HCT116 (cell line): ENCODE data around the gene ISYNA1. TPM values are rescaled to one million over a fixed set of nuclear protein-coding genes. Genes with fewer than 3 reads are reported as not detected.

Source experiments
- ATAC-seq: fragments of 200-7000 bp; cut with Tn5 transposase; 2 replicates; pipeline ENCODE4 v1.9.1; 2020; ENCODE audit warnings: mild to moderate bottlenecking, moderate library complexity
- BruUV-seq: library from RNA; stranded (reverse); fragments of 400-500 nt; replicated peaks from 2 replicates; lab custom pipeline; 2021; lab: Mats Ljungman, UMichigan
- CTCF ChIA-PET: fragments of 300-600 bp; sonication (Branson Sonifier 250); formaldehyde crosslinking; loops from one replicate; lab custom pipeline; 2021; ENCODE audit warnings: antibody characterized with exemption; lab: Charles Lee
- POLR2A ChIA-PET: fragments of 300-600, 350-600 bp; sonication (Branson Sonifier 250); formaldehyde crosslinking; loops from one replicate; lab custom pipeline; 2021; ENCODE audit warnings: antibody characterized with exemption; lab: Charles Lee
- RAD21 ChIA-PET, 2 experiments: fragments of 300-600 bp; sonication (Branson Sonifier 250); formaldehyde crosslinking; loops; one replicate each; lab custom pipeline; 2023; ENCODE audit warnings: low total read pairs in 2 of 2; ENCODE audit not compliant: uncharacterized antibody in 2 of 2, unreplicated experiment in 2 of 2, low non-redundant PET in 1 of 2; lab: Charles Lee
- DNase-seq: peaks from one replicate; pipeline ENCODE4 v3.0.0-alpha.2; 2010; ENCODE audit warnings: low read depth, low spot score
- H2AFZ ChIP-seq: fragments of 200-600 bp; shearing (Covaris generic), sonication (generic); 2 replicates; pipeline ENCODE4 v1.6.1; 2017; ENCODE audit warnings: low read depth, mixed run types, mixed read lengths, antibody characterized with exemption, low read length; ENCODE audit not compliant: poor library complexity, severe bottlenecking
- H3K27ac ChIP-seq: 2 replicates; pipeline ENCODE4 v1.5.1; 2012; ENCODE audit warnings: low read depth, low read length
- H3K27me3 ChIP-seq: fragments of 200-600 bp; sonication (generic); 2 replicates; pipeline ENCODE4 v1.6.1; 2016; ENCODE audit warnings: mixed run types, low read length, mixed read lengths; ENCODE audit not compliant: insufficient read depth
- H3K36me3 ChIP-seq, 2 experiments: fragments of 200-500 bp in 1 of 2; fragments of 200-600 bp in 1 of 2; sonication (Bioruptor generic) in 1 of 2; sonication (generic) in 1 of 2; 2 replicates each; pipeline versions ENCODE4 v1.5.1 to v1.6.1; 2014 to 2016; ENCODE audit warnings: low read length in 2 of 2, inconsistent platforms in 1 of 2, mixed read lengths in 1 of 2, mixed run types in 1 of 2; ENCODE audit not compliant: insufficient read depth in 2 of 2, control insufficient read depth in 1 of 2
- H3K4me1 ChIP-seq, 2 experiments: fragments of 200-600 bp in 1 of 2; sonication (generic) in 1 of 2; 2 replicates each; pipeline versions ENCODE4 v1.5.1 to v1.6.1; 2012 to 2017; ENCODE audit warnings: low read length in 2 of 2, inconsistent platforms in 1 of 2, mild to moderate bottlenecking in 1 of 2, mixed read lengths in 1 of 2, mixed run types in 1 of 2, moderate library complexity in 1 of 2; ENCODE audit not compliant: insufficient read depth in 2 of 2, control insufficient read depth in 1 of 2
- H3K4me2 ChIP-seq: fragments of 200-600 bp; sonication (generic); 2 replicates; pipeline ENCODE4 v1.6.1; 2017; ENCODE audit warnings: mixed run types, low read length, mixed read lengths
- H3K4me3 ChIP-seq, 2 experiments: fragments of 200-600 bp in 1 of 2; sonication (generic) in 1 of 2; replicated peaks in 1 of 2; 2 replicates each; pipeline ENCODE4 v1.5.1; 2011 to 2016; ENCODE audit warnings: low read length in 2 of 2, control low read depth in 1 of 2, low read depth in 1 of 2, mild to moderate bottlenecking in 1 of 2, mixed read lengths in 1 of 2, mixed run types in 1 of 2
- H3K79me2 ChIP-seq: fragments of 200-600 bp; sonication (generic); 2 replicates; pipeline ENCODE4 v1.6.1; 2017; ENCODE audit warnings: mild to moderate bottlenecking, mixed run types, low read length, moderate library complexity, mixed read lengths; ENCODE audit not compliant: insufficient read depth
- H3K9ac ChIP-seq: fragments of 200-600 bp; sonication (generic); 2 replicates; pipeline ENCODE4 v1.6.1; 2016; ENCODE audit warnings: low read length, mixed read lengths
- H3K9me2 ChIP-seq: fragments of 200-600 bp; sonication (generic), shearing (Covaris generic); 2 replicates; pipeline ENCODE4 v1.6.1; 2017; ENCODE audit warnings: mixed run types, mild to moderate bottlenecking, moderate library complexity; ENCODE audit not compliant: insufficient read depth
- H3K9me3 ChIP-seq, 2 experiments: fragments of 200-500 bp in 1 of 2; fragments of 200-600 bp in 1 of 2; sonication (Bioruptor generic) in 1 of 2; sonication (generic) in 1 of 2; 2 replicates each; pipeline ENCODE4 v1.6.1; 2014 to 2017; ENCODE audit warnings: low read length in 2 of 2, mixed read lengths in 2 of 2, inconsistent platforms in 1 of 2, low read depth in 1 of 2, mild to moderate bottlenecking in 1 of 2, mixed run types in 1 of 2, moderate library complexity in 1 of 2; ENCODE audit not compliant: control insufficient read depth in 1 of 2, insufficient read depth in 1 of 2
- H4K20me1 ChIP-seq: fragments of 200-600 bp; sonication (generic), shearing (Covaris generic); 2 replicates; pipeline ENCODE4 v1.6.1; 2017; ENCODE audit warnings: mixed run types, mild to moderate bottlenecking, moderate library complexity; ENCODE audit not compliant: insufficient read depth
- CTCF ChIP-seq, 3 experiments: fragments of 200-600 bp in 1 of 3; sonication (generic) in 1 of 3; IDR thresholded peaks in 2 of 3; conservative IDR thresholded peaks in 1 of 3; 2 replicates each; pipeline ENCODE4 v1.5.1; 2012 to 2017; ENCODE audit warnings: low read depth in 2 of 3, low read length in 2 of 3, antibody characterized with exemption in 1 of 3, borderline replicate concordance in 1 of 3, control low read depth in 1 of 3, mild to moderate bottlenecking in 1 of 3, mixed read lengths in 1 of 3, mixed run types in 1 of 3, moderate library complexity in 1 of 3; ENCODE audit not compliant: insufficient read depth in 1 of 3
- ELF1 ChIP-seq: IDR thresholded peaks from 2 replicates; pipeline ENCODE4 v1.6.1; 2012; ENCODE audit warnings: low read depth, borderline replicate concordance
- EZH2 ChIP-seq: fragments of 200-600 bp; sonication (generic); IDR thresholded peaks from 2 replicates; pipeline ENCODE4 v1.6.1; 2017; ENCODE audit warnings: antibody characterized with exemption, mixed run types
- JUND ChIP-seq: IDR thresholded peaks from 2 replicates; pipeline ENCODE4 v1.6.1; 2012
- POLR2A ChIP-seq: IDR thresholded peaks from 2 replicates; pipeline ENCODE4 v1.7.0; 2011; ENCODE audit warnings: borderline replicate concordance; ENCODE audit not compliant: insufficient read depth, insufficient read length; ENCODE audit errors: extremely low read depth
- SRF ChIP-seq: IDR thresholded peaks from 2 replicates; pipeline ENCODE4 v1.6.1; 2012; ENCODE audit warnings: low read depth
- TCF7L2 ChIP-seq: IDR thresholded peaks from 2 replicates; pipeline ENCODE4 v1.7.0; 2011; ENCODE audit warnings: borderline replicate concordance, inconsistent platforms; ENCODE audit not compliant: insufficient read depth, insufficient read length; ENCODE audit errors: extremely low read depth
- ZFX ChIP-seq: fragments of 450-650 bp; IDR thresholded peaks from 2 replicates; pipeline ENCODE4 v1.6.1; 2017
- intact Hi-C: fragments of 100-400 bp; cut with micrococcal nuclease; formaldehyde crosslinking; loops from 2 replicates; pipeline ENCODE4 v1.10.0; 2022
- total RNA-seq: library from RNA; stranded (reverse); gene quantifications from one replicate; pipeline ENCODE4 v1.2.1, GENCODE V29; 2021; ENCODE audit not compliant: unreplicated experiment
- TF ChIP-seq, protein P1 (sequence below): IDR thresholded peaks from 2 replicates; pipeline ENCODE4 v1.6.1; 2012

The ISYNA1 gene
- total RNA-seq, 1 experiment from 2014 or later = 365 TPM

- POLR2A ChIA-PET = no interaction called here
- no peak overlapping the region for H3K9ac ChIP-seq
- TF ChIP-seq ZFX (no peak), ELF1 (no peak), CTCF (IDR thresholded peaks at IDR 0.05 in 2 of 3, conservative IDR thresholded peaks at IDR 0.05 in 1 of 3; ENCODE audit: borderline replicate concordance in 1 of 3, insufficient read depth in 1 of 3, low read depth in 2 of 3, low read length in 2 of 3) (no peak), SRF (no peak), TCF7L2 (no peak), JUND (no peak), EZH2 (no peak), POLR2A (no peak)
- TF ChIP-seq, protein P1, sequence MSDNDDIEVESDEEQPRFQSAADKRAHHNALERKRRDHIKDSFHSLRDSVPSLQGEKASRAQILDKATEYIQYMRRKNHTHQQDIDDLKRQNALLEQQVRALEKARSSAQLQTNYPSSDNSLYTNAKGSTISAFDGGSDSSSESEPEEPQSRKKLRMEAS = no peak
- TF ChIP-seq, all 23 proteins: peak for 0
- Histone ChIP-seq H3K27ac (no peak overlapping the region), H3K36me3 (peaks cover 12 to 14% of the 10 kb centered on the region in 2 experiments; a peak in 3 of 4 replicates), H3K9me2 (no peaks in the 10 kb centered on the region), H3K79me2 (peaks cover 19% of the 10 kb centered on the region; the same call in 1 of the 2 replicates), H2AFZ (no peak overlapping the region), H3K4me2 (no peak overlapping the region), H3K9me3 (no peaks in the 10 kb centered on the region), H3K27me3 (no peaks in the 10 kb centered on the region), H3K4me1 (peaks cover 16 to 36% of the 10 kb centered on the region in 2 experiments), H3K4me3 (no peak overlapping the region), H4K20me1 (no peaks in the 10 kb centered on the region)
- DNase-seq (no peak), ATAC-seq (no peak)
- RAD21 ChIA-PET = no interaction called here
- BruUV-seq = no TSS peak
- CTCF ChIA-PET = no interaction called here
- intact Hi-C loops = loop anchor here (5.0 kb wide), 3 partner anchors 107 to 212 kb away; partner anchors contain the start of gene UBA52
Observed at GRCh38 chr19:18465214-18465963, 27.5 kb upstream of the ISYNA1 start.
